HG03025 (cell line): ENCODE results near the gene CHRND.
"Not testable (repeated sequence)": the region's sequence is repeated elsewhere in the genome, so short reads cannot be mapped to it uniquely, and the experiment has no call there.

Source experiments
- ATAC-seq: cut with Tn5 transposase; IDR thresholded peaks from one replicate; pipeline ENCODE4 v1.9.1; 2021; ENCODE audit warnings: mild to moderate bottlenecking, moderate library complexity; ENCODE audit not compliant: unreplicated experiment, low FRiP score

The CHRND gene

GRCh38 chr2:232569541-232569940, 43.6 kb downstream of the CHRND start:
- ATAC-seq: no peak

GRCh38 chr2:232570481-232570880, 44.5 kb downstream of the CHRND start:
- ATAC-seq: not testable (repeated sequence)

GRCh38 chr2:232571026-232571474, 45.1 kb downstream of the CHRND start:
- no peak for ATAC-seq

GRCh38 chr2:232573042-232573441, 47.1 kb downstream of the CHRND start:
- ATAC-seq: no peak

GRCh38 chr2:232573771-232574435, 47.9 kb downstream of the CHRND start:
- ATAC-seq: no peak

- no peak for ATAC-seq
Observed at GRCh38 chr2:232574674-232575403, 48.9 kb downstream of the CHRND start.

GRCh38 chr2:232575404-232575746, 49.4 kb downstream of the CHRND start:
- no peak for ATAC-seq

GRCh38 chr2:232576995-232577394, 51.0 kb downstream of the CHRND start:
- no peak for ATAC-seq

GRCh38 chr2:232577841-232578240, 51.9 kb downstream of the CHRND start:
- no peak for ATAC-seq

GRCh38 chr2:232578626-232579025, 52.7 kb downstream of the CHRND start:
- no peak for ATAC-seq

- ATAC-seq: no peak
Observed at GRCh38 chr2:232580648-232580981, 54.7 kb downstream of the CHRND start.

- ATAC-seq: no peak
Observed at GRCh38 chr2:232581725-232582124, 55.8 kb downstream of the CHRND start.

- ATAC-seq: no peak
Observed at GRCh38 chr2:232584238-232584637, 58.3 kb downstream of the CHRND start.
